NCI-H2107 treated with DMSO at 0.1 percent for 48 hours (cell line): ENCODE results near the gene GSE1.

Source experiments
- DNase-seq: peaks from one replicate; lab custom pipeline; 2025; ENCODE audit not compliant: unreplicated experiment; lab: John Stamatoyannopoulos, UW

The GSE1 gene

DNA sequence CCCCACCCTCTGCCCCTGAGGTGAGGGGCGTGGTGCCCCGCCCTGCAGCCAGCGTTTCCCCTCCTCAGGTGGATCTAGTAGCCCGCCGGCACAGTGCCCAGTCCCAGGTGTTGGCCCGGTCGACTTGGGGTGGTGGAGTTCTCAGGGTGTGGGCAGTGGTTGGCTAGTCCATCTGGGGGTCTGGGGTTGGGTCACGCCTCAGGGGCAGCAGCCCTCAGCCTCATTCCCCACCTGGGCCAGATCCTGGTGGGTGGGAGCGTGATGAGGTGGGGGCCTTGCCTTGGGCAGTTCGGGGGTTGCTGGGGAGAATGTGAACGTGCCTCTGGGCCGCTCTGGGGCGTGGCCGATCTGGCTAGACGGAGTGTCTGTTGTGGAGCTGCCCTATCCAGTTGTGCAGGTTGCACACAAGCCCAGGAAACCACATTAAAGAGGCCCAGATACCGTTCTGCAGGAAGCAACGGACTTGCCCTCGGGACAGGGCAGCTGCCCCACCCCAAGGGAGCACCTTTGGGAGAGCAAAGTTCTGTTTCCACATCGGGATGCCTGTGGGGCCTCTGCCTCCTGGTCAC lies 32.0 kb downstream of the GSE1 start:
- DNase-seq = no peak

DNA sequence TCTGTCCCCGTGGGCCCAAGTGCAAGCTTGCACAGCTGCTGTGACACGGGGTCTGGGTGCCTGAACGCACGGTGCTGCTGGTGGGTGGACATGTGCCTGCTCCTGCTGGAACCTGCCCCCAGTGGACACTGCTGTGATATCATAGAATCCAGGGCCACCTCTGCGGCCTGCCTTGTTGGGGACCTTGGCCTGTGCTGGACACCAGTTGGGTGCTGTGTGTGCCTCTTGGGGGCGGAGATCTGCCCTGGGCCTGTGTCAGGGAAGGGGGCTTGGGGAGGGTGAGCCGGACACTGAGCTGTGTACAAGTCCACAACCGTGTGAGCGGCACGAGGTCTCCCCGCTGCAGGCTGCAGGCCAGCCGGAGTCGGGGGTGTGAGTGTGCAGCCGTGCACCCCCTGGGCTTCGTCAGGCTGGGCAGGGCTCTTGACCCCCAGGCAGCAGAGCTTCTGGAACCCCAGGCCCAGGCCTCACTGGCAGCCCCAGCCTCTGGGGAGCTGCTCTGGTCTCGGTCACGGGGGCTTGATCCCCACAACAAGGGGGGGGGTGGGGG lies 33.3 kb downstream of the GSE1 start:
- no peak for DNase-seq

DNA sequence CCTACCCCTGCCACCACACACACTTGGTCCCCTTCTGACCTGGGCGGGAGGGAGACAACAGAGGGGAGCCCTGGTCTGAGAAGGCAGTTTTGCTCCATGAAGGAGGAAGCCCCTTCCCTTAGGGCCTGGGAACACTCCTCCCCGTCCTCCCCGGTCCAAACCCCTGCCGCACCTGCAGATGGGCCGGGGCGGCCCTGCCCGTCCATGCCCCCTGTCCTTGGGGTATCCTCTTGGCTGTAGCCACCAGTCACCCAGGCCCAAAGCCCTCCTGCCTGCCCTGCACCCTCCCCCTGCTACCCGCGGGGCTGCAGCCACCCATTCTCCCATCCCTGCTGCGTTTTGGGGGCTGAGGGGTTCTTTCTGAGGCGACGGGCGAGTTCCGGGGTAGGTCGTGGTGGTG lies 33.9 kb downstream of the GSE1 start:
- DNase-seq = no peak

DNA sequence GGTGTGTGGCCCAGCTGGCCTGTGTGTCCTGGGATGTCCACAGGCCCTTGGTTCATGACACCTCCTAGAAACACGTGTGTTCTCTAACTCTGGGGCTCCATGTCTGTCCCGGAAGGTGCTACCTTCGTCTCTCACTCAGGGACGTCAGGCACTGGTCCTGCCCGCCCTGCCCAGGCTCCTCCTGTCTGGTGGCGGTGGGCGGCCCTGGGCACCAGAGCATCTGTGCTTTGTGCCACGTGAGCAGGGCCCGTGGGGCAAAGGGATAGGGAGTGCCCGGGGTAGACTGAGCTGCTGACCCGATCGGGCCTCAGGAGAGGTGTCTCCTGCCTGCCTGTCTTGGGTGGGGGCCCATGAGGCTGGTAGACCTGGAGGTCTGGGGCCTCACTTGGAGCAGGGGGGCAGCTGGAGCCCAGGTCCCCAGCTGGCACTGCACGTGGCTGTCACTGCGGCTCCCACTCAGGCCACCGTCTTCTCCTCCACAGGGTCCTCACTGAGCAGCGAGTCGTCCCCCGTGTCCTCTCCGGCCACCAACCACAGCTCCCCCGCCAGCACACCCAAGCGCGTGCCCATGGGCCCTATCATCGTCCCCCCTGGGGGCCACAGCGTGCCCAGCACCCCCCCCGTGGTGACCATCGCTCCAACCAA lies 35.1 kb downstream of the GSE1 start:
- DNase-seq = no peak

DNA sequence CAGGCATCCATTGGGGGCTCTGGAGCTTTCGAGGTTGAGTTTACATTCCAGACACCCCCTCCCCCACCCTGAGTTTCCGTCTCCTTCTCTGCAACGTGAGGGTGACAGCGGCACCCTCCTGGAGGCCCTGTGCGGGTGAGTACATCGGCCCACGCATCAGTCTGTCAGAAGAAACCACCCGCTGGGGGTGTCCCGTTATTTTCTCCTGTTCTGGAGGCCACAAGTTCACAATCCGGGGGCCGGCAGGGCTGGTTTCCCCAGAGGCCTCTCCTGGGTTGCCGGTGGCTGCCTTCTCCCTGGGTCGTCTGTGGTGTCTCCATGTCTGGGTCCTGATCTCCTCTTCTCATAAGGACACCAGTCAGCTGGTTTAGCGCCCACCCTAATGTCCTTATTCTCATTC lies 35.7 kb downstream of the GSE1 start:
- DNase-seq = no peak

DNA sequence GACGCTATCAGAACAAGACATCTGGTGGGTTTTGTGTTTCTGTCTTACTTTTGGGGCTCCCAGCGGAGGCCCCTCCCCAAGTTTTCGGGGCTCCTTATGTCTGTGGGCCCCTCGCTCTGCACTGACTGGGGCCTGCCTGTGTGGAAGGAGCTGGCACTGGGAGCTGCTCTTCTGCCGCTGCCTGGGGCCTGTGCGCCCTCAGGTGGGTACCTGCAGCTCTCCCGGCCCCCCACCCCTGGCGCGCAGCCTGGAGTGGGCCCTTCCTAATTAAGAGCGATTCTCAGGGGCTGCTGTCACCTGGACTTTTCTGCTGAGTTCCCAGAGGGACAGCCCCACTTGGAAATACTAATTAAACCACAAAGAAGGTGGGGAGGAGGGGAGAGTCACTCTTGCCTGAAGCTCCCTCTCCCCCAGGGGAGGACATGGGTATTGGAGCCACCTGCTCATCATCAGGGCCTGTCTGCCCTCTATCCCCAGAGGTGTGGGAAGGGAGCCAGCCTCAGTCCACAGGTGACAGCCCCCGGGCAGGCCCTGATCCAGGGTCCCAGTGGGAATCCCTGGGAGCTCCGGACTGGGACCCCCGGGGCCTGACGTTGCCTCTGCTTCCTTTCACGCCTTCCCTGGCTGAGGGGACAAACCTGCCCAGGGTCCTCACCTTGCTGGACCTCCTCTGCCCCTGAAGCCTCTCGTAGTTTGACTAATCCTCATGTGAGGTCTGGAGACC lies 36.5 kb downstream of the GSE1 start:
- peak; percentile 93 for DNase-seq

DNA sequence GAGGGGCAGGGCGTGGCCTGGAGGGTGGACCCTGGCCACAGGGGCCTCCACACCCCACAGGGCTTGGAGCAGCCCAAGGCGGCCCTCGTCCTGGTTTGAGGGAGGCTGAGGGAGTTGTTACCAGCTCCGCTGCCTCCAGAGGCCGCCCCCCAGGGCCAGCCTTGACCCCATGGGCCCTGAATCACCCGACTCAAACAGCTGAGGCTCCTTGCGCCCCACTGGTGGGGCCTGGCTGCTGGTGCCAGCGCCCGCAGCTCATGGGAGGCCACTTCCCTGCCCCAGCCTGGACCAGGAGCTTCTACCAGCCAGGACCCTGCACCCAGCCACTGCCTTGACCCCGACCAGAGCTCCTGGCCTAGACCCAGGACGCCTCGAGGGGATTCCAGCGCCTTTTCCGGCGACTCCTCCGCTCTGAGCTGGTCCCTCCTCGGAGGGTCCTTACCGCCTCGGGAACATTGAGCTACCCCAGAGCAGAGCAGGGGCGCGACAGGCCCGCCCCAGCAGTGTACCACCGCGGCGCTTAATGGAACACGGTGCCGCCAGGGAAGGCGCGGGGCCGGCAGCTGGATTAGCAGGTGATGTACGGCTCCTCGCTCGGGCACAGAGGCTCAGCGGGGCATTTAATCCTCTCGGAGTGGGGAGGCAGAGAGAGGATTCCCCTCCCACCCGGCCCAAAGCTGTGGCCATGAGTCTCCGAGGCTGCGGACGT lies 37.2 kb downstream of the GSE1 start:
- peak; percentile 30 for DNase-seq

DNA sequence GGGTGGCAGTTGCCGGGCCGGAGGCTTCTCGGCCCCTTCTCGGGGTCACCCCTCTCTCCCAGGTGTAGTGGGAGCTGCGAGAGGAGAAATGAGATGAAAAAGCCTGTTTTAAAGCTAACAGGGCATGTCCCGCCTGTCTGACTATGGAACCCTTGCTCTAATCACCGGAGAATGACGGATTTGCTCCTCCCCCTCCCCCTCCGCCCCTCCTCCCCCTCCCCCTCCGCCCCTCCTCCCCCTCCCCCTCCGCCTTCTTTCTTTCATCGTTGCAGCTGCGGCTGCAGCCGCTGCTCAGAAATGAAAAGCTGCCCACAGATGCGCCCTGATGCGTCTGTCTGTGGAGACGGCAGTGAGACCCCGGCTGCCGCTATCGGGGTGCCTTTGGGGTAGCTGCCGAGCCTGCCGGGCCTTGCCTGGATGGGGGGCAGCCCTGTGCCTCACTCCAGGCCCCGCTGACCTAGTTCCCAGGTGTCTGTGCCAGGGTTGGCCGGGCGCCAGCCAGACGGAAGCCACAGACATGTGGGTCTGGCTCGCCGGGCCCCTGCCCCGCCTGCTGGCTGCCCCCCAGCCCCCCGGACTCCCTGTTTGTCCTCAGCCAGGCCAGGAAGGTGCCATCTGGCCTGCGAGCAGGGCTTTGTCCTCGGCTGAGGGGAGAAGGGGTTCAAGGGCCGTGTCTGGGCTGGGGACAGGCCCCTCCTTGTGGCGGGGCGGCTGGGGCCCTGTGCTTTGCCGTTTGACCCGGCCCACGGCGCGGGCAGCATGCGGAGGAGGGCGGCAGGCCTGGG lies 37.9 kb downstream of the GSE1 start:
- DNase-seq = no peak

DNA sequence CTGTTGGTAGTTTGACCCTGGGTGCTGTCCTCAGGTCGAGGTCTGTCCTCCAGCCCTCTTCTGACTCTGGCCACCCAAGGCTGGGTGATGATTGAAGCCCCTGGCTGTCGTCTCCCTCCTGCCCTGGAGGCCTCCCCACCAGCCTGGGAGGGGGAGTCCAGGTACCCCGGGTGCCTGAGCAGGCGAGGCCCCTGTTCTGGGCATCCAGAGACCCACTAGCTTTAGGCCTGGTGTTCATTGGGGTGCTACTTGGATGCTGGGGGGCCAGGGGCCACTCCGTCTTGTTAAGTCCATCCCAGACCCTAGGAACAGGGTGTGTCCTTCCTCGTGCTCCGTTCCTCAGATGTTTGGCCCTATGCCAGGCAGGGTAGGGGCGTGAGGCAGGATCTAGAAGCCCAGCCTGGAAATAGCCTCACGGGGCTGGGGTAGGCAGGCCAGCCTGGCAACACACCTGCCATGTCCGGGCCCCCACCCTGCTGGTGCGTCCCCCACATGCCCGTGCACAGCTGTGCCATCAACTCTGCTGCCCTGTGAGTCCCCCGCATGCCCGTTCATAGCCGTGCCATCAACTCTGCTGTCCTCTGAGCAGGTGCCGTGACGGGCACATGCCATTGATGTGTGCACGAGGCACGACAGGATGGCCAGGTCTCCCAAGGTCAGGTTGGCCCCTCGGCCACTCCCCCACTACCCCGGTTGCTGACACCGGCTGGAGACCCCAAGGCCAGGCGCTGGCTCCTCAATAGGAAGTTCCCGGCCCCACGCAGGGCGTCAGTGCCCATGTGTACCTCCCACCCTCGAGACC lies 38.7 kb downstream of the GSE1 start:
- DNase-seq = no peak

DNA sequence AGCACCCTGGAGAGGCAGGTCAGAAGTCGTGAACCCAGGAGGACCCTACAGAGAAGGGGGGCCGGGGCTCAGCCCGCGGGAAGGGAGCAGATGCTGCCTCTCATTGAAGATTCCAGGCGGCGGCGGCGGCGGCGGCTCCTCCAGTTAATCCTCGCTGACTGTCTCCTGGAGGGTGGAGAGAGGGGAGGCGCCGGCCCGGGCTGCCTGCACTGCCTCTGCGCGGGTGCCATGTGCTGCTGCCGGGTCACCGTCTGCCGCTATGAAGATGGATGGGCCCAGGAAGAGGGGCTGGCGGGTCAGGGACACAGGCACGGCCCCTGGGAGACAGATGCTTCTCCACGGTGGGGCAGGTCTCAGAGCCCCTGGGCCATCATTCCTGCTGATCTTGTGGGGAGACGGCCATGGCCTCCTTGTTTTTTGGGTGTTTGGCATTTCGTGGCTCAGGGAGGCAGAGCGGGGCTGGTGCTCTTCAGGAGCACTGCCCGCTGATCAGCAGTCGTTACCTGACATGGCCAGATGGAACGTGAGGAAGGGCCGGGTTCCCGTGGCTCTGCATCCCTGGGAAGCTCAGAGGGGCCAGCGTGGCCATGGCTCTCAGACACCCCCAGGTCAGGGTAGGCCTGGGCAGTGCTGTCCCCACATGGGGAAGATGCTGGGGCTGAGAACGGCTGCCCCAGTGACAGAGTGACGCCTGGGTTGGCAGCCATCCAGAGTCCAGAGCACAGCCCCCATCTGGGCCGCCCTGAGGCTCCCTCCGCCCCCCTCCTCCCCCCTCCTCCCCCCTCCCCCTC lies 39.5 kb downstream of the GSE1 start:
- DNase-seq = no peak

DNA sequence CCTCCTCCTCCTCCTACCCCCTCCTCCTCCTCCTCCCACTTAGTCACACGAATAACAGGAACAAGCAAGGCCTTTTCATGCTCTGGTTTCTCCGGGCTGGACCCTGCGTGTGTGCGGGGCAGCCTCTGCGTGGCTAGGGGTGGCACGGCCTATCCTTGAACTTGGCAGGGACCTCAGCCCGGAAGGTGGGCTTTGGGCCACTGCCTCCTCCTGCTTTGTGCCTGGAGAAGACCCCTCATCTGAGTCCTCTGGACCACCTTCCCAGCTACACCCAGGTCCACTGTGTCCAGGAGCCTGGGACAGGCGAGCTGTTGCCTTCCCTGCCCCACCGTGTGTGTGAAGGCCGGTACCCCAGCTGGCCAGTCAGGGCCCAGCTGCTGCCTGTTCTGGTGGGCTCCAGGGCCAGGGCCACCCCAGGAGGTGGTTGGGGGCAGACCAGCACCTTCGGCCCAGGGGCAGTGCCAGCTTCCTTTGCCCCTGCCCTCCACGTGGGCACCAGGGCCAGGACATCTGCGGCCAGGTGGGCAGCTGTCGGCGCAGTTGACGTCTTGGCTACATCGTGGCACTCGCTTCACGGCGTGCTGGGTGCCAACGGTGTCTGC lies 40.3 kb downstream of the GSE1 start:
- DNase-seq = no peak

DNA sequence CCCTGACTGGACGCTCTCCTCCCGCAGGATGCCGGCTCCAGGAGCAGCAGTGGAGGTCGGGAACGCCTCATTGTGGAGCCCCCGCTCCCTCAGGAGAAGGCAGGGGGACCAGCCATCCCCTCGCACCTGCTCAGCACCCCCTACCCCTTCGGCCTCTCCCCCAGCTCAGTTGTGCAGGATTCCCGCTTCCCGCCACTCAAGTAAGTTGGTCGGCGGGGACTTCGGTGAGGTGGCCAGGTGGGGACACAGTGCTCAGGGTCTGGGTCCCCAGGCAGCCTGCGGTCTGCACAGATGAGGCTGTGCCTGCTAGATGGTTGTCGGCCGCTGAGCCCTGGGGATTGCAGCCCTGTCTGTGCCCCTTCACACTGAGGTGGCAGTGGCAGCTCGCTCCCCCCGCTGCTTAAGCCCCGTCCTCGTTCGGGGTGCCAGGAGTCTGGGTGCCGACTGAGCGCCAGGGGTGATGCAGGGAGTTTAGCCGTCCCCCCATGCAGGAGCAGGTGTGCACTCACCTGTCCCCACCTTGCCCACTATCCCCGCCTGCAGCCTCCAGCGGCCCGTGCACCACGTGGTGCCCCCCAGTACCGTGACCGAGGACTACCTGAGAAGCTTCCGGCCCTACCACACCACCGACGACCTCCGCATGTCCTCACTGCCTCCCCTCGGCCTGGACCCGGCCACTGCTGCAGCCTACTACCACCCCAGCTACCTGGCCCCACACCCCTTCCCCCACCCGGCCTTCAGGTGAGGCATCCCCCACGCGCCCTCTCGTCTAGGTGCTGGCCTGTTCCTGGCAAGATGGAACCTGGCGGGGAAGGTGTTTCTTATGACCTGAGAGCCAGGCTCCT lies 41.4 kb downstream of the GSE1 start:
- no peak for DNase-seq

DNA sequence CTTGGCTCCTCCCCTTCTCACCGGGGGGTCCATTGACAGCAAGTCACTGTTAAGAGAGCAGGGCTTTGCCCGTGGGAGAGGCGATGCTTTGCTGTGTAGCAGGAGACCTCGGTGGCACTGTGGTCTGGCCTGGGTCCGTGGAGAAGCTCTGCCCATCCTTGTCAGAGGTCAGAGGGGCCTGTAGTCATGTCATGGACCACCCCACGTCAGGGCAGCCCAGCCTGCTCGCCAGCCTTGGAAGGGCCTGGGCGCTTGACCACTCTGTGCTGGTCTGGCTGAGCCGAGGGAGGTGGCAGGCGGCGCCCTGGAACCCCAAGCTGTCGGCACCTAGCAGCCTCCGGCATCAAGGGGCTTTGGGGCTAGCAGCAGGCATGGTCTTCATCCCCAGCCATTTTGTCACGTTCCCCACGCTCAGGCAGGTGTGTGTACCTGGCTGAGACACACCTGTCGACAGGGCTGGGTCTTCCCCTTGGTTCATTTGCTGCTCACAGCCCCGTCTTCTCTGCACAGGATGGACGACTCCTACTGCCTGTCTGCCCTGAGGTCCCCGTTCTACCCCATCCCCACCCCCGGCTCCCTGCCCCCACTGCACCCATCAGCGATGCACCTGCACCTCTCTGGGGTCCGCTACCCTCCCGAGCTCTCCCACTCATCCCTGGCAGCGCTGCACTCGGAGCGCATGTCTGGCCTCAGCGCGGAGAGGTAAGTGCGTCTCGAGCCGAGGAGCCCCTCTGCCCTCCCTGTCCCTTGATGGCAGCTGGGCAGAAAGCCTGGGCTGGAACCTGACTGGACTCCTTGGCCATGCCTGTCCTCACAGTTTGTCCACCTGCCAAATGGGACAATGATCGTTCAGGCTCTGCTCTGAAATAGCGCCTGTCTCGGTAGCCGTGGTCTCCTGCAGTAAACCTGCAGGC lies 42.4 kb downstream of the GSE1 start:
- DNase-seq = no peak

DNA sequence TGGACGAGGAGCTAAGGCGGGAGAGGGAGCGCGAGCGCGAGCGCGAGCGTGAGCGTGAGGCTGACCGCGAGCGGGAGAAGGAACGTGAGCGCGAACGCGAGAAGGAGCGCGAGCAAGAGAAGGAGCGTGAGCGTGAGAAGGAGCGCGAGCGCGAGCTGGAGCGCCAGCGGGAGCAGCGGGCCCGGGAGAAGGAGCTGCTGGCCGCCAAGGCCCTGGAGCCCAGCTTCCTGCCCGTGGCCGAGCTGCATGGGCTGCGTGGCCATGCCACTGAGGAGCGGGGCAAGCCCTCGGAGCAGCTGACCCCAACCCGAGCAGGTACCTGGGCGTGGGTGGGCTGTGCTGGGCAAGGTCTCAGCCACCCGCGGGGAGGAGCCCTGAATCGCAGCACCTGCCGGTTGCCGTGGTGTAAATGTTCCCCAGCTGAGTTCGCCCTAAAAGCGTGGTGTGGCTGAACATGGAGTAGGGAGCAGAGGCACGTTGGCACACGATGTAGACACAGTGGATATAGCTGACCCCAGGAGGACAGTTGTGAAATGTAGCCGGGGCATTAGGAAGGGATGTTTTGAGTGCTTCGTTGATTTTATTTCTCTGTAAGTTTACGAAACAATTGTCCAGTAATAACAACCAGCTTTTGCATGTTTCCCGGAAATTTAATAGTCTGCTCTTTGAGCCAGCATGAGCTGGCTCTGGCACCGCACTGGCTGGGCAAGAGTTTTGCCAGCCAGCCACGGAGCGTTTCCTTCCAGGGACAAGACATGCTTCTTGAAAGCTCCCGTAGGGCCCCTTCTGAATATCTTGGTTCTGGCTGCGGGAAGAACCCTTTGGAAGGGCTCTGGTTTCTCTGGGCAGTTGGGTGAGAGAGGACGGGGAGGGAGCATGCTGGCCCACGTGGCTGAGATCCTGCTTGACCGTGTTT lies 43.5 kb downstream of the GSE1 start:
- no peak for DNase-seq

DNA sequence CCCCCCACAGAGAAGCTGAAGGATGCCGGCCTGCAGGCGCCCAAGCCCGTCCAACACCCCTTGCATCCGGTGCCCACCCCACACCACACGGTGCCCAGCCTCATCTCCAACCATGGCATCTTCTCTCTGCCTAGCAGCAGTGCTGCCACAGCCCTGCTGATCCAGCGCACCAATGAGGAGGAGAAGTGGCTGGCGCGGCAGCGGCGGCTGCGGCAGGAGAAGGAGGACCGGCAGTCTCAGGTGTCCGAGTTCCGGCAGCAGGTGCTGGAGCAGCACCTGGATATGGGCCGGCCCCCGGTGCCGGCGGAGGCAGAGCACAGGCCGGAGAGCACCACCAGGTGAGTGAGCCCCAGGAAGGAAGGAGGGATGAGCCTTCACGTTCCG lies 44.1 kb downstream of the GSE1 start:
- DNase-seq = no peak

DNA sequence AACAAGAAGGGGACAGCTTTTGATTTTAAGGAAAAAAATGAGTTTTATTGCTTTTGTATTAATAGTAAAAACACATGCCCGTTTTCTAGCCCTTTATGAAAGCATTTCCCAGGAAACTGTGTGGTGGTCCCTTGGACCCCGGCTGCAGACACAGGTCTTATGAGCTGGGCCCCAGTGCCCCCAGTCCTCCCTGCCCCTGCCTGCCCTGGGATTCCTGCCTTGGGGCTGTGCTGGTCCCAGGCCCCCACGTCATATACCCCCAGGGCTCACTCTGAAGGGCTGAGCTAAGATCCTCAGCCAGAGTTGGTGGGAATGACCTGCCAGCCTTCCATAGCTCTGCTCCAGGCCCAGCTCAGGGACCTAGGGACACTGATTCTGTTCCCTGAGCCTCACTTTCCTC lies 44.9 kb downstream of the GSE1 start:
- no peak for DNase-seq
